Ishikawa (cell line): Measurements from ENCODE around the gene CALCB.

Experiments used
- RAD21 ChIP-seq: IDR thresholded peaks from 2 replicates; pipeline ENCODE4 v1.6.1; 2012; ENCODE audit warnings: low read depth
- TF ChIP-seq, protein P1 (sequence below): IDR thresholded peaks from 2 replicates; pipeline ENCODE4 v1.6.1; 2012

DNA sequence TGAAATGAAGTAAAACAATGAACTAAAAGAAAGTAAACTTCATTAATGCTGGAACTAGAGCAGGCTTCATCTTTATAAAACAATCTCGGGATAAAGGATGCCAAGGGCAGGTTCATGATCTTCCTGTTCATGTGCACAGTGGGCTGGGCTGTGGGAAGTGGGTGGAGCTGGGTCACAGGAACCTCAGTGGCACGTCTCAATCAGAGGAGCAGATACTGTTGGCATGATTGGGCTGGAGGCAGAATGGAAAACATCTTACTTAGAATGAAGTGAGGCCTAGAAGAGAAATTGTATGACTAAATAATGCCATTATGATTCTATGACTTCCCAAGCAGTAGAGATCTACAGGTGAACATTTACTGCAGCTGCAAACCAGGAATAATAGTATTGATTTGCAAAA lies 45.4 kb upstream of the CALCB start:
- no peak for TF ChIP-seq RAD21
- TF ChIP-seq, protein P1, sequence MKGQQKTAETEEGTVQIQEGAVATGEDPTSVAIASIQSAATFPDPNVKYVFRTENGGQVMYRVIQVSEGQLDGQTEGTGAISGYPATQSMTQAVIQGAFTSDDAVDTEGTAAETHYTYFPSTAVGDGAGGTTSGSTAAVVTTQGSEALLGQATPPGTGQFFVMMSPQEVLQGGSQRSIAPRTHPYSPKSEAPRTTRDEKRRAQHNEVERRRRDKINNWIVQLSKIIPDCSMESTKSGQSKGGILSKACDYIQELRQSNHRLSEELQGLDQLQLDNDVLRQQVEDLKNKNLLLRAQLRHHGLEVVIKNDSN = no peak
